Bronchial epithelial cell (primary cell): Measurements from ENCODE around the gene MECR. TPM values are rescaled to one million over a fixed set of nuclear protein-coding genes. Genes with fewer than 3 reads are reported as not detected.

Experiments used
- DNase-seq: peaks from one replicate; pipeline ENCODE4 v3.0.0-alpha.2; 2010; ENCODE audit warnings: low read depth
- FAIRE-seq: peaks from 2 replicates; lab custom pipeline; 2011; peaks lifted over from hg19 to GRCh38; lab: Jason Lieb, UNC
- H3K27me3 ChIP-seq: 2 replicates; pipeline ENCODE4 v1.5.1; 2011; ENCODE audit warnings: low read length; ENCODE audit not compliant: control insufficient read depth, insufficient read depth
- H3K36me3 ChIP-seq: 2 replicates; pipeline ENCODE4 v1.5.1; 2011; ENCODE audit warnings: low read length; ENCODE audit not compliant: control insufficient read depth, insufficient read depth
- H3K4me3 ChIP-seq: 2 replicates; pipeline ENCODE4 v1.5.1; 2011; ENCODE audit warnings: mild to moderate bottlenecking, low read depth, low read length, control low read depth
- total RNA-seq: library from RNA; depleted of rRNA; stranded (reverse); fragments of >200 nt; gene quantifications from 2 replicates; pipeline ENCODE4 v1.2.1, GENCODE V29; 2014
- TF ChIP-seq, protein P1 (sequence below): IDR thresholded peaks from 2 replicates; pipeline ENCODE4 v1.5.1; 2011; ENCODE audit warnings: mild to moderate bottlenecking, moderate library complexity, low read length, control low read depth, inconsistent platforms; ENCODE audit not compliant: insufficient read depth, severe bottlenecking

The MECR gene
- total RNA-seq, 1 donor from 2014 or later, result 28.2 TPM

DNA sequence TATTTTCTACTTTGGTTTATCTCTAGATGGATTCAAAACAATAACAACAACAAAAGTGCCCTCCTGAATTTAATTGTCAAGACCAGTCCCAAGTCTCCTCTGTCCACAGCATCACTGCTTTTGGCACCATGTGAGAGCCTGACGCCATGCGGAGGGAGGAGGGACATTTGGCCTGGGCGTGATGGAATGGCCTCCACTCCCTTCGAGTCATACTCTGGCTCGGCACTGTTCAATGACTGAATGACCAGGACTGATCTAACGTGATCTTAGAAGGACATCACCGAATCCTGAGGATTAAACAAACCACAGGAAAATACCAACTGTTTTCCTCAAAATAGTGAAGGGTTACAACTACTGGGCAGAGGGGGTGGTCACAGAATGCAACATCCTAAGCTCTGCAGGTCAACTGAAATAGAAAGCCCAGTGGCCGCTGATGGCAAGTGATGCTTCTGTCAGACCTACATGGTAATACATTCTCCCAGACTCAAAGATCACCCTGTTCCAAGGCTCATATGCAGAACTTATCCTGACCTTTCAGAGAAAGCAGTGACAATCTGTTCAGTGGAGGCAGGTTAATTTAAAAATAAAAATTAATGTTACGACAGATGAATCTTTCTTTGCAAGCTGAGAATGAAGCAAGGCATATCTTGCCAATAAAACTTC lies 68.1 kb downstream of the MECR start:
- Histone ChIP-seq H3K36me3 (peaks cover 25% of the 10 kb centered on the region), H3K27me3 (no peaks in the 10 kb centered on the region), H3K4me3 (no peak overlapping the region)
- TF ChIP-seq, protein P1, sequence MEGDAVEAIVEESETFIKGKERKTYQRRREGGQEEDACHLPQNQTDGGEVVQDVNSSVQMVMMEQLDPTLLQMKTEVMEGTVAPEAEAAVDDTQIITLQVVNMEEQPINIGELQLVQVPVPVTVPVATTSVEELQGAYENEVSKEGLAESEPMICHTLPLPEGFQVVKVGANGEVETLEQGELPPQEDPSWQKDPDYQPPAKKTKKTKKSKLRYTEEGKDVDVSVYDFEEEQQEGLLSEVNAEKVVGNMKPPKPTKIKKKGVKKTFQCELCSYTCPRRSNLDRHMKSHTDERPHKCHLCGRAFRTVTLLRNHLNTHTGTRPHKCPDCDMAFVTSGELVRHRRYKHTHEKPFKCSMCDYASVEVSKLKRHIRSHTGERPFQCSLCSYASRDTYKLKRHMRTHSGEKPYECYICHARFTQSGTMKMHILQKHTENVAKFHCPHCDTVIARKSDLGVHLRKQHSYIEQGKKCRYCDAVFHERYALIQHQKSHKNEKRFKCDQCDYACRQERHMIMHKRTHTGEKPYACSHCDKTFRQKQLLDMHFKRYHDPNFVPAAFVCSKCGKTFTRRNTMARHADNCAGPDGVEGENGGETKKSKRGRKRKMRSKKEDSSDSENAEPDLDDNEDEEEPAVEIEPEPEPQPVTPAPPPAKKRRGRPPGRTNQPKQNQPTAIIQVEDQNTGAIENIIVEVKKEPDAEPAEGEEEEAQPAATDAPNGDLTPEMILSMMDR, result no peak
- FAIRE-seq, result no peak
- no peak for DNase-seq

DNA sequence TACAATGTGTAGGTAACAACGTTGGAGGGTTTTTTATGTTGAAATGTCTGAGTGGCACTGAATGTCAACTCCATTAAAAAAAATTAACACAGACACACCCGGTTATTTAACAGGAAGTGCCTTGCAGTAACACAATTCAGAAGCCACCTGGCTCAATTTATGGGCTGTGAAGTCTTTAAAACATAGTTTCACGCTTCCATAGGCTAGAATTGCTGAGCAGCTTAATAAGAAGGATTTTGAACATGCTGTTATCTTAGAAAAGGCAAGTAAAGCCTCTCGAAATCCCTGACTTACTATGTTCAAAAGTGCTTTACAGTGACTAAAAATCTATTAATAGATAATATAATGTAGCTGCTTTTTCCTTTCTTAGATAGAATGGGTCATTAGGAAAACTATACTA lies 68.7 kb downstream of the MECR start:
- Histone ChIP-seq H3K36me3 (peaks cover 25% of the 10 kb centered on the region), H3K27me3 (no peaks in the 10 kb centered on the region), H3K4me3 (no peak overlapping the region)
- TF ChIP-seq, protein P1, result no peak
- FAIRE-seq (no peak), DNase-seq (no peak)

DNA sequence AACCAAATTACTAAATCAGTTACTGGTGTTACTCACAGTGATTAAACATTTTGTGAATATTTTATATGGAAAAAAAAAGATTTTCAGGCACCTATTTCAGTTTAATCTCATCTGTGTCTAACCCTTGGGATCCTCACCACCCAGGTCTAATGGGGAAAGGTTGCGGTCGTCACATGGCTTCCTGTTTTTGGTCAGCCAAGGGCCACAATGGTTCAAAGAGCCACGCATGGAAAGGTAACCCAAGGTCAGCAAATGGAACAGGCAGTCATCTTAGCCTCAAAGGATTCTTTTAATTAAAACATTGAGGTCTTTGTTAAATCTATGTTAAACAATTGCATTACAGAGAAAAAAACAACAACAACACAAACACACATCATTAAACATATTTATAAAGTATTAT lies 71.0 kb downstream of the MECR start:
- no peaks in the 10 kb centered on the region for H3K27me3 ChIP-seq
- peaks cover 17% of the 10 kb centered on the region for H3K36me3 ChIP-seq
- no peak for FAIRE-seq
- DNase-seq, result no peak
- TF ChIP-seq, protein P1, result no peak
- H3K4me3 ChIP-seq, result no peak overlapping the region

DNA sequence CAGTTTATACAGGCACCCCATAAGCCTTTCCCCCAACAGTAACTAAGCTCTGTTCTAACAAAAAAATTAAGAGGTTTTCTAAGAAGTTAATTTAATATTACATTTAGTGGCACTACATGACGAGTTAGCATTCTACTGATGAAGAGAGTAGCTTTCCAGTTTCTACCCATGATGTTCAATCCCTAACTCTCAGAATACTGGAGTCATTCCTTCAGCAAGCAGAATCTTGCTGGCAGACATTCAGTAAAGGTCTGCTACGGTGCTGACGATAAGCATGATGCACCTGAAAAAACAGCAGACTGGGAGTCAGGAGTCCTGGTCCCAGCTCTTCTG lies 73.5 kb downstream of the MECR start:
- H3K27me3 ChIP-seq, result no peaks in the 10 kb centered on the region
- H3K4me3 ChIP-seq, result no peak overlapping the region
- TF ChIP-seq, protein P1, result no peak
- DNase-seq, result no peak
- peaks cover 24% of the 10 kb centered on the region for H3K36me3 ChIP-seq
- FAIRE-seq, result no peak

DNA sequence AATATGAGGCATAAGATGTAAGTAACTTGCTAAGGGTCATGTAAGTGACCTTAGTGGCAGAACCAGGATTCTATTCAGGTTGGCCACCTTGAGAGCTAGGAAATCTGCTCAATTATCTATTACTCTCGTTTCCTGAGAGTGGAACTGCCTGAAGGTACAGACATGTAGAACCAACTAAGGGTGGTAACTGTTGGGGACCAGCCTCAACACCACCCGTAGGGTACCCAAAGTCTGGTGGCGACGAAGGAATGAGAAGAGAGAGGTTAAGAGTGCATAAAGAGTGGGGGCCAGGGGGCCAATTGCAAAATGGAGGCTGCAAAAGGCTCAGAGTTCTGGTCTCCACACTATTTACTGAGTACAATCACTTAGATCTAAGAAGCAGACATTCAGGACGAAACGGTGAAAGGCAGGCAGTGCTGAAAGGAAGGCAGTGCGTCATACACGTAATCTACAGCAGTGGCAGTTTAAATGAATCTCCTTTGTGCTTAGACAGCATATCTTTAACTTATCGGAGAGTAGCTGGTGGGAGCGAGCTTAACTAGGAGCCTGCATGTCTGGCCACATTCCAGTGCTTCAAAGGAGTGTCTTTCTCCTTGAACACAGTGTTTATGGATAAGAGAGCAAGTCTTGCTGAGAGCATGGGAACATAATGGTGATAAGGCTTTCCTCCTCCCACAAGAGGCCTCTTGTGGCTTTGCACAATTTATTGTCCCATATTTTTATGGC lies 74.0 kb downstream of the MECR start:
- no peak for FAIRE-seq
- TF ChIP-seq, protein P1, result no peak
- DNase-seq, result no peak
- Histone ChIP-seq H3K27me3 (no peaks in the 10 kb centered on the region), H3K36me3 (peaks cover 26% of the 10 kb centered on the region), H3K4me3 (no peak overlapping the region)
